Psoas muscle (tissue), 8 donors: ENCODE measurements around the gene PDIA5. TPM values are rescaled to one million over a fixed set of nuclear protein-coding genes. Genes with fewer than 3 reads are reported as not detected.

ENCODE experiments used
- ATAC-seq, 4 donors: fragments of 200-7000 bp; cut with Tn5 transposase; one replicate each; pipeline ENCODE4 v1.9.1; 2020; ENCODE audit warnings: moderate library complexity in 3 of 4, mild to moderate bottlenecking in 2 of 4
- DNase-seq, 2 donors: peaks; one replicate each; pipeline ENCODE4 v3.0.0-alpha.2; 2020
- H3K27ac ChIP-seq: fragments of 200-600 bp; one replicate; pipeline ENCODE4 v1.8.0; 2022
- H3K27me3 ChIP-seq, 3 donors: fragments of 200-600 bp in 1 of 3; one replicate each; pipeline versions ENCODE4 v1.6.1 to v1.8.0; 2013 to 2022; ENCODE audit warnings: low read length in 2 of 3, mild to moderate bottlenecking in 2 of 3, moderate library complexity in 1 of 3; ENCODE audit not compliant: insufficient read depth in 3 of 3
- H3K36me3 ChIP-seq, 2 donors: fragments of 200-600 bp in 1 of 2; one replicate each; pipeline versions ENCODE4 v1.6.1 to v1.8.0; 2013 to 2022; ENCODE audit warnings: low read depth in 1 of 2, mild to moderate bottlenecking in 1 of 2, moderate library complexity in 1 of 2; ENCODE audit not compliant: insufficient read depth in 1 of 2
- H3K4me1 ChIP-seq: fragments of 200-600 bp; one replicate; pipeline ENCODE4 v1.8.0; 2022
- H3K4me3 ChIP-seq: fragments of 200-600 bp; one replicate; pipeline ENCODE4 v1.8.0; 2022; ENCODE audit warnings: mild to moderate bottlenecking
- H3K9me3 ChIP-seq: fragments of 200-600 bp; one replicate; pipeline ENCODE4 v1.8.0; 2022
- WGBS, 3 donors: extraction: QIAGEN DNeasy Blood & Tissue Kit; methylation state at CpG; one replicate each; pipeline versions ENCODE4 v1.1.6 to v1.1.7; 2013; 5-methylcytosine and 5-hydroxymethylcytosine counted together
- intact Hi-C, 2 donors: fragments of 100-400 bp; cut with DNase I; formaldehyde crosslinking; loops; one replicate each; pipeline versions ENCODE4 v1.11.0 to v1.14.2; 2022
- polyA plus RNA-seq, 3 donors: library from polyadenylated mRNA; stranded (reverse); fragments of 200-250 nt; gene quantifications; one replicate each; pipeline ENCODE4 v1.2.3, GENCODE V29; 2013
- total RNA-seq, 4 donors: library from RNA; stranded (reverse); fragmentation: NEBNext Ultra II Directional in 2 of 4; extraction: Animal tissue kit (Norgen Biotek cat#: 25700) in 2 of 4; gene quantifications; one replicate each; pipeline versions ENCODE4 v1.2.1 to v1.2.4, GENCODE V29; 2021 to 2023
- TF ChIP-seq, protein P1 (sequence below): fragments of 200-600 bp; IDR thresholded peaks from one replicate; pipeline ENCODE4 v1.8.0; 2022; ENCODE audit warnings: antibody characterized with exemption
- donor health status: healthy with polysubstance abuse.
- donor health status: DM: no; HTN: no; CAD: no; lungs with moderate emphysema.
- donor health status: Bipolar disorder and iron deficiency.
- donor health status: healthy.
- donor health status: DM: yes; HTN: yes; CAD: no.
- donor health status: DM: no; HTN: no; CAD: no.
- donor health status: DM: no; HTN: no; CAD: no.
- donor health status: DM: yes; HTN: yes; CAD: no.

Gene PDIA5
- total and polyA plus RNA-seq, 7 donors: 2.9 to 6.4 (median 4.6) TPM

DNA sequence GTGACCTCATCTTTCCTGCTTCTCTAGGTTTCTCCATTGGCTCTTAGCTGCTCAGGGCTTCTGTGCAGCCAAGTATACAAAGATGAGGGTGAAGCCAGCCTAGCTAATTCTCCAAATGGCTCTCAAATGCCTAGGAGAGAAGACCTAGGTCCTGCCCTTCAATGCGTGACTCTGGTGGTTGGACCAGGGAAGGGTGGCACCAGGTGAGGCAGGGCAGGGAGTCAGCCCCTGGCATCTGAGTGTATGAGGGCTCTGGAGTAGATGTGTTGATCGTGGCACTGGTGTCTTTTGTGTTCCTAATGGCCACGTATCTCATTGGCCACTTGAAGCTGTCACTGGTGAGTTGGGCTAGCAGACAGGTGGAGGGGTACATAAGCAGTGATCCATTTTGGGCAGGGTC is 59.8 kb downstream of the PDIA5 start:
- no peak overlapping the region for H3K4me3 ChIP-seq

DNA sequence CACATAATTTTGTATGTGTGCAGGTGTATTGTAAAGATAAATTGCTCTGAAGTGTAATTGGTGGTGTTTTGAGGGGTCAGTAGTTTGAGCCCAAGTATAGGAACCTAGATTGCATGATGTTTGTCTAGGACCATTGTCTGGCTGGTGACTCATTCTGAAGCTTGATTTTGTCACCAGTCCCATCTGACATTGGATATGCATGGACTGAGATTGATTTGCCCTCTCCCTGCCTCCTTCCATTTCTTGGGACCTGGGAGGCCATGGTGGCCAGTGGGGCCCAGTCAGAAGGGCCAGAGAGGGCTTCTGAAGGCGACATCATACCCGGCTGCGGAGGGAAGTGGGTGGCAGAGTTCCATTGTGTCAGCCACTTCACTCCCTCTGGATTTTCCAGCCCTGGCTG is 62.3 kb downstream of the PDIA5 start:
- DNase-seq (no peak), ATAC-seq (no peak)
- no peak overlapping the region for H3K4me3 ChIP-seq
- peaks cover 0 to 46% of the 10 kb centered on the region in 2 donors for H3K36me3 ChIP-seq
- H3K4me1 ChIP-seq: no peaks in the 10 kb centered on the region
- TF ChIP-seq, protein P1, sequence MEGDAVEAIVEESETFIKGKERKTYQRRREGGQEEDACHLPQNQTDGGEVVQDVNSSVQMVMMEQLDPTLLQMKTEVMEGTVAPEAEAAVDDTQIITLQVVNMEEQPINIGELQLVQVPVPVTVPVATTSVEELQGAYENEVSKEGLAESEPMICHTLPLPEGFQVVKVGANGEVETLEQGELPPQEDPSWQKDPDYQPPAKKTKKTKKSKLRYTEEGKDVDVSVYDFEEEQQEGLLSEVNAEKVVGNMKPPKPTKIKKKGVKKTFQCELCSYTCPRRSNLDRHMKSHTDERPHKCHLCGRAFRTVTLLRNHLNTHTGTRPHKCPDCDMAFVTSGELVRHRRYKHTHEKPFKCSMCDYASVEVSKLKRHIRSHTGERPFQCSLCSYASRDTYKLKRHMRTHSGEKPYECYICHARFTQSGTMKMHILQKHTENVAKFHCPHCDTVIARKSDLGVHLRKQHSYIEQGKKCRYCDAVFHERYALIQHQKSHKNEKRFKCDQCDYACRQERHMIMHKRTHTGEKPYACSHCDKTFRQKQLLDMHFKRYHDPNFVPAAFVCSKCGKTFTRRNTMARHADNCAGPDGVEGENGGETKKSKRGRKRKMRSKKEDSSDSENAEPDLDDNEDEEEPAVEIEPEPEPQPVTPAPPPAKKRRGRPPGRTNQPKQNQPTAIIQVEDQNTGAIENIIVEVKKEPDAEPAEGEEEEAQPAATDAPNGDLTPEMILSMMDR: no peak
- 96 to 98% (median 96%) methylated on average over 3 of the region's 3 CpGs for WGBS, 3 donors
- intact Hi-C loops: no loop called here
- H3K9me3 ChIP-seq: no peaks in the 10 kb centered on the region
- no peaks in the 10 kb centered on the region for H3K27me3 ChIP-seq
- no peak overlapping the region for H3K27ac ChIP-seq

More for the DNA sequence above, 59.8 kb downstream of the PDIA5 start:
- Histone ChIP-seq H3K36me3 (peaks cover 0 to 48% of the 10 kb centered on the region in 2 donors), H3K9me3 (no peaks in the 10 kb centered on the region), H3K4me1 (no peaks in the 10 kb centered on the region), H3K27me3 (no peaks in the 10 kb centered on the region), H3K27ac (no peak overlapping the region)
- intact Hi-C loops: no loop called here
- 93 to 100% (median 97%) methylated on average over 3 of the region's 3 CpGs for WGBS, 3 donors
- no peak for DNase-seq
- ATAC-seq: no peak
- TF ChIP-seq, protein P1: no peak

DNA sequence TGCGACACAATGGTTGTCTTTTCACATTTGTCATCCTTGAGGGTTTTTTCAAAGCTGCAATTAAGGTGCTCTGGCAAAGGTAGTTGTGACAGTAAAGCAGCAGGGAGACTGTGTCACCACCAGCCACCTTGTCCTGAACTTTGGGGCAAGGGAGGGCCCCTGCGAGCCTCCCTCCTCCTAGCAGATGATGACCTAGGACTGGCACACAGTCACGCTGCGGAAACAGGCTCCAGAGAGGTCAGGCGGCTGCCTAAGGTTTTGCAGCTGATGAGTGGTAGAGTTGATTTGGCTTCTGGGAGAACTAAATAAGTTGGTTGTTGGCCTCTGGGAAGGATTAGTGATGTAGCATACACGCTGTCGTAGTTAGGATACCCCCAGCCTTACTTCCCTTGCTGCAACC is 62.7 kb downstream of the PDIA5 start:
- peaks cover 0 to 45% of the 10 kb centered on the region in 2 donors for H3K36me3 ChIP-seq
- intact Hi-C loops: no loop called here

GRCh38 chr3:123130079-123130750 is 63.4 kb downstream of the PDIA5 start:
- DNase-seq (no peak), ATAC-seq (no peak)
- Histone ChIP-seq H3K27ac (no peak overlapping the region), H3K4me1 (no peaks in the 10 kb centered on the region), H3K27me3 (no peaks in the 10 kb centered on the region), H3K9me3 (no peaks in the 10 kb centered on the region), H3K36me3 (peaks cover 0 to 38% of the 10 kb centered on the region in 2 donors), H3K4me3 (no peak overlapping the region)
- intact Hi-C loops: no loop called here
- WGBS, 3 donors: 94 to 97% (median 96%) methylated on average over 12 of the region's 12 CpGs
- TF ChIP-seq, protein P1: no peak

More for the DNA sequence above, 62.7 kb downstream of the PDIA5 start:
- WGBS, 3 donors: 91 to 97% (median 94%) methylated on average over 6 to 7 of the region's 7 CpGs
- TF ChIP-seq, protein P1: no peak
- Histone ChIP-seq H3K27me3 (no peaks in the 10 kb centered on the region), H3K4me1 (no peaks in the 10 kb centered on the region), H3K4me3 (no peak overlapping the region), H3K27ac (no peak overlapping the region), H3K9me3 (no peaks in the 10 kb centered on the region)
- ATAC-seq (no peak), DNase-seq (no peak)

DNA sequence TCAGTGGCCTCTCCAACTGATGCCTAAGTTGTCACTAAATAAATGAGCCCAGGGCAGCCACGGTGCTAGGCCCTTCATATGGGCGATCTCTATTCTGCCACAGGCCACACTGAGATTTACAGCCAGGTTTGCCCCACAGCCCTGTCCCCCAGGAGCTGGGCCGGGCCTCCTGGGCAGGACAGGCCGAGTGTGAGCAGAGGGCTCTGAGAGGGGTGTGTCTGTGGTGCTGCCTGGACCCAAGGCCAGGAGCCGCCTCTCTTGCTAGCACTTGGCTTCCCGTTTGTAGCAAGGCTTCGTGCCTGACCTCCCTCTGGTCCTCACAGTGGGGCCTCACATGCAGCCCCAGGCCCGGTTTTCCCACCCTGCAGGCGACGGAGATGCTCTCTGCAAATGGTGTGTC is 67.8 kb downstream of the PDIA5 start:
- Histone ChIP-seq H3K4me1 (no peaks in the 10 kb centered on the region), H3K4me3 (no peak overlapping the region), H3K36me3 (peaks cover 0 to 17% of the 10 kb centered on the region in 2 donors), H3K27ac (no peak overlapping the region), H3K9me3 (no peaks in the 10 kb centered on the region), H3K27me3 (no peaks in the 10 kb centered on the region)
- ATAC-seq (no peak), DNase-seq (no peak)
- TF ChIP-seq, protein P1: no peak
- WGBS, 3 donors: 84 to 87% (median 85%) methylated on average over 10 of the region's 10 CpGs
- intact Hi-C loops: no loop called here
